Epidermal melanocyte (primary cell): Measurements from ENCODE around the gene GIGYF2.
"Not testable (repeated sequence)": the region's sequence is repeated elsewhere in the genome, so short reads cannot be mapped to it uniquely, and the experiment has no call there.

Experiments
- DNase-seq: peaks from one replicate; pipeline ENCODE4 v3.0.0; 2011; ENCODE audit warnings: low spot score; ENCODE audit not compliant: insufficient read length

GIGYF2 gene

GRCh38 chr2:232802091-232802490 is 105.0 kb downstream of the GIGYF2 start:
- no peak for DNase-seq

GRCh38 chr2:232809349-232810124 is 112.4 kb downstream of the GIGYF2 start:
- no peak for DNase-seq

GRCh38 chr2:232810444-232810843 is 113.3 kb downstream of the GIGYF2 start:
- no peak for DNase-seq

GRCh38 chr2:232815569-232815968 is 118.4 kb downstream of the GIGYF2 start:
- no peak for DNase-seq

GRCh38 chr2:232816657-232817056 is 119.5 kb downstream of the GIGYF2 start:
- DNase-seq = no peak

GRCh38 chr2:232817756-232818155 is 120.6 kb downstream of the GIGYF2 start:
- DNase-seq = no peak

GRCh38 chr2:232829988-232830387 is 132.9 kb downstream of the GIGYF2 start:
- no peak for DNase-seq

GRCh38 chr2:232831496-232831895 is 134.4 kb downstream of the GIGYF2 start:
- no peak for DNase-seq

GRCh38 chr2:232833830-232834229 is 136.7 kb downstream of the GIGYF2 start:
- no peak for DNase-seq

GRCh38 chr2:232835687-232836208 is 138.6 kb downstream of the GIGYF2 start:
- DNase-seq = no peak

GRCh38 chr2:232836934-232837333 is 139.8 kb downstream of the GIGYF2 start:
- DNase-seq = no peak

- no peak for DNase-seq
These were observed 141.3 kb downstream of the GIGYF2 start for GRCh38 chr2:232838406-232838874.

GRCh38 chr2:232839411-232840079 is 142.4 kb downstream of the GIGYF2 start:
- no peak for DNase-seq

GRCh38 chr2:232842689-232843088 is 145.6 kb downstream of the GIGYF2 start:
- no peak for DNase-seq

- no peak for DNase-seq
These were observed 146.7 kb downstream of the GIGYF2 start for GRCh38 chr2:232843834-232844233.

- DNase-seq = no peak
These were observed 148.9 kb downstream of the GIGYF2 start for GRCh38 chr2:232846055-232846454.

GRCh38 chr2:232850039-232850438 is 152.9 kb downstream of the GIGYF2 start:
- DNase-seq = no peak

- not testable (repeated sequence) for DNase-seq
These were observed 154.9 kb downstream of the GIGYF2 start for GRCh38 chr2:232852081-232852480.

GRCh38 chr2:232852676-232853075 is 155.5 kb downstream of the GIGYF2 start:
- no peak for DNase-seq

GRCh38 chr2:232854082-232854481 is 157.0 kb downstream of the GIGYF2 start:
- no peak for DNase-seq

- no peak for DNase-seq
These were observed 160.0 kb downstream of the GIGYF2 start for GRCh38 chr2:232857158-232857563.

GRCh38 chr2:232859385-232859916 is 162.3 kb downstream of the GIGYF2 start:
- DNase-seq = no peak
